A673 (cell line): ENCODE measurements around the gene SDS.

Source experiments
- EZH2 ChIP-seq: fragments of 200-600 bp; sonication (generic); IDR thresholded peaks from 2 replicates; pipeline ENCODE4 v1.6.1; 2017; ENCODE audit warnings: borderline replicate concordance, low read depth, mild to moderate bottlenecking, mixed read lengths, antibody characterized with exemption, low read length; ENCODE audit not compliant: poor library complexity, severe bottlenecking
- TF ChIP-seq, protein P1 (sequence below): fragments of 300-800, 200-600 bp; sonication (generic); conservative IDR thresholded peaks from 2 replicates; pipeline ENCODE4 v1.5.1; 2017; ENCODE audit warnings: low read depth, mild to moderate bottlenecking, antibody characterized with exemption, low read length, moderate library complexity, mixed read lengths

DNA sequence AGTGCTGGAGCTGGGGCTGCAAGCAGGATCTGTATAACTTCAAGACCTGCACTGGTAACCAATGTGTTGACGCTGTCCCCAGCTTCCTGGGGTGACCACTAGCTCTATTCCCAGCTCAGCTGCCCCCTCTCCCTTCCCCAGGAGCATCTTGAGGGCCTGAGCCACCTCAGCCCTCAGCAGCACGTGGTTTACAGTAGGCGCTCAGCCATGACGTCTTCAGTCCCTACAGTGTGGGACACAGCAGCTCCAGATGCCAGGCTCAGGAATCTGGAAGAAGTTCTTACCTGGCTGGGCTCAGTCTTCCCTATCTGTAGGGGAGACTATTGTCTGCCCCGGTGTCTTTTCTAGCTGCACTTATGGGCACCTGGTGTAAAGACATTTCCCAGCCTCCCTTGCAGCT is 8.6 kb downstream of the SDS start:
- TF ChIP-seq, protein P1, sequence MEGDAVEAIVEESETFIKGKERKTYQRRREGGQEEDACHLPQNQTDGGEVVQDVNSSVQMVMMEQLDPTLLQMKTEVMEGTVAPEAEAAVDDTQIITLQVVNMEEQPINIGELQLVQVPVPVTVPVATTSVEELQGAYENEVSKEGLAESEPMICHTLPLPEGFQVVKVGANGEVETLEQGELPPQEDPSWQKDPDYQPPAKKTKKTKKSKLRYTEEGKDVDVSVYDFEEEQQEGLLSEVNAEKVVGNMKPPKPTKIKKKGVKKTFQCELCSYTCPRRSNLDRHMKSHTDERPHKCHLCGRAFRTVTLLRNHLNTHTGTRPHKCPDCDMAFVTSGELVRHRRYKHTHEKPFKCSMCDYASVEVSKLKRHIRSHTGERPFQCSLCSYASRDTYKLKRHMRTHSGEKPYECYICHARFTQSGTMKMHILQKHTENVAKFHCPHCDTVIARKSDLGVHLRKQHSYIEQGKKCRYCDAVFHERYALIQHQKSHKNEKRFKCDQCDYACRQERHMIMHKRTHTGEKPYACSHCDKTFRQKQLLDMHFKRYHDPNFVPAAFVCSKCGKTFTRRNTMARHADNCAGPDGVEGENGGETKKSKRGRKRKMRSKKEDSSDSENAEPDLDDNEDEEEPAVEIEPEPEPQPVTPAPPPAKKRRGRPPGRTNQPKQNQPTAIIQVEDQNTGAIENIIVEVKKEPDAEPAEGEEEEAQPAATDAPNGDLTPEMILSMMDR = no peak
- no peak for TF ChIP-seq EZH2
